Neural cell (in vitro differentiated cells): Measurements from ENCODE around the gene SRP54.

ENCODE experiments used
- EZH2 ChIP-seq: fragments of 200-600, 300-800 bp; shearing (Covaris generic), sonication (generic); IDR thresholded peaks from 2 replicates; pipeline ENCODE4 v1.6.1; 2014; ENCODE audit warnings: antibody characterized with exemption, low read length, borderline replicate concordance, mild to moderate bottlenecking; ENCODE audit not compliant: insufficient read depth, poor library complexity, severe bottlenecking
- TF ChIP-seq, protein P1 (sequence below): fragments of 450-650 bp; IDR thresholded peaks from 2 replicates; pipeline ENCODE4 v1.5.1; 2014; ENCODE audit warnings: antibody characterized with exemption, mild to moderate bottlenecking, moderate library complexity; ENCODE audit not compliant: poor library complexity, severe bottlenecking
- TF ChIP-seq, protein P2 (sequence below): IDR thresholded peaks from 2 replicates; pipeline ENCODE4 v1.6.1; 2012; ENCODE audit warnings: borderline replicate concordance

DNA sequence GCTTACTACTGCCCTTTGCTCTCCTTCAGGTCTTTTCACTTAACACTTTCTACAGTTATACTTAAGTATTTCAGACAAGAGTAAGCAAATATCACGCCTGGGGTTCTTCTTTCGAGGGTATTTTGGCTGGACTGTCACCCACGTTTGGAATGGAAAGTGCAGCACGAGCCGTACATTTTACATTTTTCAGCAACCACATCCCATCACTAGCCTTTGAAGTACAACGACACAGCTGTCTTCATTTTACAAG, 62.9 kb downstream of the SRP54 start:
- TF ChIP-seq, protein P1, sequence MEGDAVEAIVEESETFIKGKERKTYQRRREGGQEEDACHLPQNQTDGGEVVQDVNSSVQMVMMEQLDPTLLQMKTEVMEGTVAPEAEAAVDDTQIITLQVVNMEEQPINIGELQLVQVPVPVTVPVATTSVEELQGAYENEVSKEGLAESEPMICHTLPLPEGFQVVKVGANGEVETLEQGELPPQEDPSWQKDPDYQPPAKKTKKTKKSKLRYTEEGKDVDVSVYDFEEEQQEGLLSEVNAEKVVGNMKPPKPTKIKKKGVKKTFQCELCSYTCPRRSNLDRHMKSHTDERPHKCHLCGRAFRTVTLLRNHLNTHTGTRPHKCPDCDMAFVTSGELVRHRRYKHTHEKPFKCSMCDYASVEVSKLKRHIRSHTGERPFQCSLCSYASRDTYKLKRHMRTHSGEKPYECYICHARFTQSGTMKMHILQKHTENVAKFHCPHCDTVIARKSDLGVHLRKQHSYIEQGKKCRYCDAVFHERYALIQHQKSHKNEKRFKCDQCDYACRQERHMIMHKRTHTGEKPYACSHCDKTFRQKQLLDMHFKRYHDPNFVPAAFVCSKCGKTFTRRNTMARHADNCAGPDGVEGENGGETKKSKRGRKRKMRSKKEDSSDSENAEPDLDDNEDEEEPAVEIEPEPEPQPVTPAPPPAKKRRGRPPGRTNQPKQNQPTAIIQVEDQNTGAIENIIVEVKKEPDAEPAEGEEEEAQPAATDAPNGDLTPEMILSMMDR, result no peak
- TF ChIP-seq, protein P2, sequence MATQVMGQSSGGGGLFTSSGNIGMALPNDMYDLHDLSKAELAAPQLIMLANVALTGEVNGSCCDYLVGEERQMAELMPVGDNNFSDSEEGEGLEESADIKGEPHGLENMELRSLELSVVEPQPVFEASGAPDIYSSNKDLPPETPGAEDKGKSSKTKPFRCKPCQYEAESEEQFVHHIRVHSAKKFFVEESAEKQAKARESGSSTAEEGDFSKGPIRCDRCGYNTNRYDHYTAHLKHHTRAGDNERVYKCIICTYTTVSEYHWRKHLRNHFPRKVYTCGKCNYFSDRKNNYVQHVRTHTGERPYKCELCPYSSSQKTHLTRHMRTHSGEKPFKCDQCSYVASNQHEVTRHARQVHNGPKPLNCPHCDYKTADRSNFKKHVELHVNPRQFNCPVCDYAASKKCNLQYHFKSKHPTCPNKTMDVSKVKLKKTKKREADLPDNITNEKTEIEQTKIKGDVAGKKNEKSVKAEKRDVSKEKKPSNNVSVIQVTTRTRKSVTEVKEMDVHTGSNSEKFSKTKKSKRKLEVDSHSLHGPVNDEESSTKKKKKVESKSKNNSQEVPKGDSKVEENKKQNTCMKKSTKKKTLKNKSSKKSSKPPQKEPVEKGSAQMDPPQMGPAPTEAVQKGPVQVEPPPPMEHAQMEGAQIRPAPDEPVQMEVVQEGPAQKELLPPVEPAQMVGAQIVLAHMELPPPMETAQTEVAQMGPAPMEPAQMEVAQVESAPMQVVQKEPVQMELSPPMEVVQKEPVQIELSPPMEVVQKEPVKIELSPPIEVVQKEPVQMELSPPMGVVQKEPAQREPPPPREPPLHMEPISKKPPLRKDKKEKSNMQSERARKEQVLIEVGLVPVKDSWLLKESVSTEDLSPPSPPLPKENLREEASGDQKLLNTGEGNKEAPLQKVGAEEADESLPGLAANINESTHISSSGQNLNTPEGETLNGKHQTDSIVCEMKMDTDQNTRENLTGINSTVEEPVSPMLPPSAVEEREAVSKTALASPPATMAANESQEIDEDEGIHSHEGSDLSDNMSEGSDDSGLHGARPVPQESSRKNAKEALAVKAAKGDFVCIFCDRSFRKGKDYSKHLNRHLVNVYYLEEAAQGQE, result no peak
- no peak for TF ChIP-seq EZH2
